Loucy (cell line): ENCODE data around the gene TUBA8.

Experiments
- H2AFZ ChIP-seq: fragments of 200-600 bp; sonication (generic); 2 replicates; pipeline ENCODE4 v1.6.0; 2016; ENCODE audit warnings: antibody characterized with exemption, mild to moderate bottlenecking, low read length, moderate library complexity
- H3F3A ChIP-seq: fragments of 200-600 bp; 2 replicates; pipeline ENCODE4 v1.6.0; 2016; ENCODE audit warnings: antibody characterized with exemption, low read depth, mild to moderate bottlenecking
- H3K27me3 ChIP-seq: fragments of 200-600 bp; sonication (generic); 2 replicates; pipeline ENCODE4 v1.6.1; 2014; ENCODE audit warnings: low read length, mild to moderate bottlenecking; ENCODE audit not compliant: insufficient read depth, poor library complexity, severe bottlenecking
- H3K36me3 ChIP-seq: fragments of 200-600 bp; sonication (generic); 2 replicates; pipeline ENCODE4 v1.6.1; 2016; ENCODE audit warnings: low read length; ENCODE audit not compliant: insufficient read depth
- H3K4me1 ChIP-seq: fragments of 200-600 bp; sonication (generic); 2 replicates; pipeline ENCODE4 v1.5.1; 2014; ENCODE audit warnings: low read length, mild to moderate bottlenecking; ENCODE audit not compliant: insufficient read depth, poor library complexity, severe bottlenecking
- H3K4me2 ChIP-seq: fragments of 200-600 bp; sonication (generic); 2 replicates; pipeline ENCODE4 v1.6.0; 2014; ENCODE audit warnings: antibody characterized with exemption, low read length, low read depth, mild to moderate bottlenecking; ENCODE audit not compliant: poor library complexity, severe bottlenecking
- H3K4me3 ChIP-seq: fragments of 200-600 bp; sonication (generic); 2 replicates; pipeline ENCODE4 v1.5.1; 2014; ENCODE audit warnings: low read length, mild to moderate bottlenecking, mixed read lengths; ENCODE audit not compliant: poor library complexity, severe bottlenecking
- H3K79me2 ChIP-seq: fragments of 200-600 bp; sonication (generic); 2 replicates; pipeline ENCODE4 v1.6.1; 2014; ENCODE audit warnings: low read length; ENCODE audit not compliant: insufficient read depth
- H3K9ac ChIP-seq: fragments of 200-600 bp; sonication (generic); 2 replicates; pipeline ENCODE4 v1.6.0; 2014; ENCODE audit warnings: mild to moderate bottlenecking, low read depth, low read length, moderate library complexity; ENCODE audit not compliant: poor library complexity, severe bottlenecking
- H3K9me2 ChIP-seq: fragments of 200-600 bp; sonication (generic); replicated peaks from 2 replicates; pipeline ENCODE4 v1.6.1; 2016; ENCODE audit warnings: low read depth, low read length, mixed read lengths
- H3K9me3 ChIP-seq: fragments of 200-600 bp; sonication (generic); 2 replicates; pipeline ENCODE4 v1.6.1; 2014; ENCODE audit warnings: mild to moderate bottlenecking, antibody characterized with exemption, low read length, low read depth; ENCODE audit not compliant: insufficient read depth
- H4K20me1 ChIP-seq: fragments of 200-600 bp; sonication (generic); 2 replicates; pipeline ENCODE4 v1.6.0; 2014; ENCODE audit warnings: antibody characterized with exemption, low read length, mild to moderate bottlenecking; ENCODE audit not compliant: insufficient read depth, poor library complexity, severe bottlenecking
- CTCF ChIP-seq: fragments of 200-600 bp; sonication (generic); conservative IDR thresholded peaks from 2 replicates; pipeline ENCODE4 v1.5.1; 2014; ENCODE audit warnings: mild to moderate bottlenecking, antibody characterized with exemption, low read length
- EZH2phosphoT487 ChIP-seq: fragments of 200-600 bp; IDR thresholded peaks from 2 replicates; pipeline ENCODE4 v1.6.1; 2018; ENCODE audit warnings: antibody characterized with exemption, mild to moderate bottlenecking, moderate library complexity, borderline replicate concordance

Gene TUBA8

DNA sequence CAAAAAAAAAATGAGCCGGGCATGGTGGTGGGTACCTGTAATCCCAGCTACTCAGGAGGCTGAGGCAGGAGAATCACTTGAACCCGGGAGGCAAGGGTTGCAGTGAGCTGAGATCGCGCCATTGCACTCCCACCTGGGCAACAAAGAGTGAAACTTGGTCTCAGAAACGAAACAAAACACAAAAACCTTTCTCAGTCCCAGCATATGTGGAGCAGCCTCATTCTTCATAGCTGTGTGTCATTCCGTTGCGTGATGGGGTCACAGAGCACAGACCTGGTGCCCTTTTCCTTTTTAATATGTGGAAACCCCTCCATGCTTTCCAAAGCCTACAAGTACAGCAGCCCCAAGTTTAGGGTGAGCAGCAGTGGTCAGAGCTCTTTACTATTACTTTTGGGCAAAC lies 19.1 kb upstream of the TUBA8 start:
- no peaks in the 10 kb centered on the region for H3K79me2 ChIP-seq
- no peak overlapping the region for H3K4me2 ChIP-seq
- peaks cover 50% of the 10 kb centered on the region; the same call in 1 of the 2 replicates for H3K36me3 ChIP-seq
- H2AFZ ChIP-seq = no peak overlapping the region
- no peaks in the 10 kb centered on the region for H3K4me1 ChIP-seq
- H3K9me3 ChIP-seq = no peaks in the 10 kb centered on the region
- no peaks in the 10 kb centered on the region for H3K9me2 ChIP-seq
- H3K4me3 ChIP-seq = no peak overlapping the region
- TF ChIP-seq EZH2phosphoT487 = no peak
- TF ChIP-seq CTCF = no peak
- H3K9ac ChIP-seq = no peak overlapping the region
- H4K20me1 ChIP-seq = no peaks in the 10 kb centered on the region
- H3K27me3 ChIP-seq = no peaks in the 10 kb centered on the region
- H3F3A ChIP-seq = no peaks in the 10 kb centered on the region

GRCh38 chr22:18091916-18092526 lies 18.6 kb upstream of the TUBA8 start:
- Histone ChIP-seq H3K4me1 (no peaks in the 10 kb centered on the region), H3K27me3 (no peaks in the 10 kb centered on the region), H3F3A (no peaks in the 10 kb centered on the region), H3K4me2 (no peak overlapping the region), H2AFZ (no peak overlapping the region), H3K4me3 (no peak overlapping the region), H4K20me1 (no peaks in the 10 kb centered on the region), H3K9me2 (no peaks in the 10 kb centered on the region), H3K9ac (no peak overlapping the region), H3K36me3 (peaks cover 47% of the 10 kb centered on the region; the same call in 1 of the 2 replicates), H3K9me3 (no peaks in the 10 kb centered on the region), H3K79me2 (no peaks in the 10 kb centered on the region)
- TF ChIP-seq CTCF = no peak
- no peak for TF ChIP-seq EZH2phosphoT487

DNA sequence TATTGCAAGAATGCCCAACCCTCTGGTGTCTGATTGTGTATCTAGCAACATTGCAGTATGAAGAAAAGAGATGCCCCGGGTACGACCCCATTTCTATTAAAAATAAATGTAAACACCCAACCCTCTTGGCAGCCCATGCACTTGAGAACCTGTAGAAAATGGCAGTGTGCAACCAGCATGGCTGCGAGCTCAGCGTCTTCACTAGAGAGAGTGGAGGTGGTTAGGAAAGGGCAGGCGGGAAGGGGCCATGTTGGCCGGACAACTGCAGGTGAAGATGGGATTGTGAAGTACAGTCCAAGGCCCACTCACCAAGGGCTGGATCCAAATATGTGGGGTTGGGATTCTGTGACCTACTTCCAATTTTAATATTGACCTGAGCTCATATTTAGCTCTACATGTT lies 16.9 kb upstream of the TUBA8 start:
- H3K36me3 ChIP-seq = peaks cover 31% of the 10 kb centered on the region; the same call in 1 of the 2 replicates
- H3F3A ChIP-seq = no peaks in the 10 kb centered on the region
- no peaks in the 10 kb centered on the region for H3K9me3 ChIP-seq
- TF ChIP-seq EZH2phosphoT487 (no peak), CTCF (no peak)
- no peak overlapping the region for H2AFZ ChIP-seq
- H4K20me1 ChIP-seq = no peaks in the 10 kb centered on the region
- no peaks in the 10 kb centered on the region for H3K4me1 ChIP-seq
- no peaks in the 10 kb centered on the region for H3K79me2 ChIP-seq
- H3K4me2 ChIP-seq = no peak overlapping the region
- no peaks in the 10 kb centered on the region for H3K9me2 ChIP-seq
- H3K27me3 ChIP-seq = no peaks in the 10 kb centered on the region
- no peak overlapping the region for H3K9ac ChIP-seq
- no peak overlapping the region for H3K4me3 ChIP-seq
